ENCODE results near the gene POLA1.

POLA1 gene

DNA sequence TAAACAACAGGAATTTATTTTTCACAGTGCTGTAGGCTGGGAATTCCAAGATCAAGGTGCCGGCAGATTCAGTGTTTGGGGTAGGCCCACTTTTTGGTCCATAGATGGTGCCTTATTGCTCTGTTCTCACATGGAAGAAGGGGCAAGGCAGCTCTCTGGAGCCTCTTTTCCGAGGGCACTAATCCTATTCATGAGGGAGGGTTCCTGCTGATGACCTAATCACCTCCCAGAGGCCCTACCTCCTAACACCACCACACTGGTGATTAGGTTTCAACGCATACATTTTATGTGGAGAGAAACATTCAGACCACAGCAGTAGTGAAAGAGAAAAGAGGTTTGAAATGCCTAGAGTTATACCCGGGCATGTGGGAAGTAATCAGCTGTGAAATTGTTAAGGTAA, 1.4 kb upstream of the POLA1 start:
- Histone ChIP-seq H3K27ac (ENCODE audit: insufficient read depth, low read length, poor library complexity, severe bottlenecking) (no peak overlapping the region), H3K4me1 (ENCODE audit: control insufficient read depth, insufficient read depth, low read length, poor library complexity, severe bottlenecking) (no peaks in the 10 kb centered on the region), H3K9me3 (ENCODE audit: control insufficient read depth, low read length) (no peaks in the 10 kb centered on the region), H3K36me3 (ENCODE audit: control insufficient read depth, insufficient read depth, low read length) (no peaks in the 10 kb centered on the region), H3K4me3 (ENCODE audit: insufficient read depth, low read depth, low read length, poor library complexity, severe bottlenecking) (no peak overlapping the region), H3K27me3 (replicated peaks; ENCODE audit: control insufficient read depth, insufficient read depth, low read length, poor library complexity, severe bottlenecking) (no peaks in the 10 kb centered on the region)
- DNase-seq = no peak

DNA sequence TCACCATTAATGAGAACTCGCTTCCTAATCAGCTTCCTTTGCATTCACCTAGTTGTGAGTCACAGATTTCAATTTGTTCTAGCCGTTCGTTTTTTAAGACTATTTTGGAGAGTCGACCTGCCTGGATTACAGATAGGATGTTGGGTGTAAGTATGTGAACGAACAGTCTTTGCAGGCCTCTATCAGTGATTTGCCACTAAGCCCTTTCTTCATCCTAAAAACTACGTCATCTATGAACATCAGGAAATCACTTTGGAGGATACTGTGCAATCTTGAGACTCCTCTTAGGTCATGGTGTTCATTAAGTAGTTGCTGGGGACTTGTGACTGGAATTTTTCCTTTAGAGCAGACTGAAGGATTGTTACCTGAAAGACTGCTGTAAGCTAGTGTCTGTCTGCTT, 1.1 kb downstream of the POLA1 start:
- H3K4me1 ChIP-seq (ENCODE audit: control insufficient read depth, insufficient read depth, low read length, poor library complexity, severe bottlenecking) = no peaks in the 10 kb centered on the region
- H3K27ac ChIP-seq (ENCODE audit: insufficient read depth, low read length, poor library complexity, severe bottlenecking) = no peak overlapping the region
- no peaks in the 10 kb centered on the region for H3K27me3 ChIP-seq (replicated peaks; ENCODE audit: control insufficient read depth, insufficient read depth, low read length, poor library complexity, severe bottlenecking)
- no peak for DNase-seq
- H3K36me3 ChIP-seq (ENCODE audit: control insufficient read depth, insufficient read depth, low read length) = no peaks in the 10 kb centered on the region
- no peaks in the 10 kb centered on the region for H3K9me3 ChIP-seq (ENCODE audit: control insufficient read depth, low read length)
- H3K4me3 ChIP-seq (ENCODE audit: insufficient read depth, low read depth, low read length, poor library complexity, severe bottlenecking) = no peak overlapping the region

DNA sequence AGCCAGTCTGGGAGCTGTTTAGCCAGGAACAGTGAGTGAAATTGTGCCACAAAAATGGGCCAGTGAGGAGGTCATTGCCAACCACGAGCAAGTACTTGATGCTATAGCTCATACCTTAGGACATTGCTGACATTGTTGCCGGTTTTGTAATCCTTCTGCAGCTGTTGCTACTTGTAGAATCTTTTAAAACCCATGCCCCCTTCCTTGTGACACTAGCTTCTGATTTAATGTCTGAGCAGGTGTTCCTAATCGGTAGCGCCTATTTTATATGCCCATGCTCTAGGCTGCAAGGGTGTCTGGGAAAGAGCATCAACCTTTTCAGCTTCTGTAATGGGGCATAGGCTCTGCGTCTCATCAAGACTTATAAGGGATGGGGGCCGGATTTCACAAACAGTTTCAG, 2.6 kb downstream of the POLA1 start:
- DNase-seq = no peak
- Histone ChIP-seq H3K36me3 (ENCODE audit: control insufficient read depth, insufficient read depth, low read length) (no peaks in the 10 kb centered on the region), H3K27ac (ENCODE audit: insufficient read depth, low read length, poor library complexity, severe bottlenecking) (no peak overlapping the region)

DNA sequence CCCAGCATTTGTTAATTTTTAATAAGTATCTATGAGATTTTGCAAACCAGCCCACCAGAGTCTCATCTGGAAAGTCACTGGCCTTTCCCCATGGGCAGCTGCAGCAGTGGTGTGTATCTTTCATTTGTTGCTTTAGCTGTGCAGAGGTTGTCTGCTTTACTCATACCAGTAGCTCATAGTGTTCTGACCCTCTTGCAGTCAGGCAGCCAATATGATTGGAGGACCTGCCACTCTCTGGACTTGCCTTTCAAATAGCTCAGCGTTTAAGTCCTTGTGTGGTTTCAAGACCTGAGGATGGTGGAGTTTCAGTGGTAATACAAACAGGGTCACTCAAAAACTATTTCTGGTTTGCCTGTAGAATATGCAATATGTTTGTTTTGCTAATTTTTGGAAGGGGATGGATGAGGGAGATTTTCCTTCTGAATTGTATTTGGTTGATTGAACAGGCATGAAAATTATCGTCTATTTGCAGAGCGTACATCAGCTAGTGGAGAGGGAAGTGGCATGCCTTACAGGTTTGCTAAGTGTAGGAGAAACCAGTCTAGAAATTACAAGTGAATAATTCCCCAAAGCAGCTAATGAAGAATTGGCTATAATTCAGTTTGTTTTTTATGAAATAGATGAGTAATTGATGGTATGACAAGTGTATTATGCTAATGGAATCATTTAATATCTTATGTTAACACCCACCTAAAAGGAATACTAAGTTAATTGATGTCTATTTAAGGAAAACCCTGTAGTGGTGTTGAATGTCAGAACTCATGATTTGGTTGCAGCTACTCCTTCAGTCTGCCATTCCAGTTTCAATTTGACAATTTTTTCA, 8.9 kb downstream of the POLA1 start:
- Histone ChIP-seq H3K4me3 (ENCODE audit: insufficient read depth, low read depth, low read length, poor library complexity, severe bottlenecking) (no peak overlapping the region), H3K9me3 (ENCODE audit: control insufficient read depth, low read length) (no peaks in the 10 kb centered on the region), H3K36me3 (ENCODE audit: control insufficient read depth, insufficient read depth, low read length) (peaks cover 4% of the 10 kb centered on the region), H3K4me1 (ENCODE audit: control insufficient read depth, insufficient read depth, low read length, poor library complexity, severe bottlenecking) (no peaks in the 10 kb centered on the region), H3K27ac (ENCODE audit: insufficient read depth, low read length, poor library complexity, severe bottlenecking) (no peak overlapping the region), H3K27me3 (replicated peaks; ENCODE audit: control insufficient read depth, insufficient read depth, low read length, poor library complexity, severe bottlenecking) (no peaks in the 10 kb centered on the region)
- no peak for DNase-seq

More for the DNA sequence above, 2.6 kb downstream of the POLA1 start:
- H3K27me3 ChIP-seq (replicated peaks; ENCODE audit: control insufficient read depth, insufficient read depth, low read length, poor library complexity, severe bottlenecking) = no peaks in the 10 kb centered on the region
- no peaks in the 10 kb centered on the region for H3K4me1 ChIP-seq (ENCODE audit: control insufficient read depth, insufficient read depth, low read length, poor library complexity, severe bottlenecking)
- H3K4me3 ChIP-seq (ENCODE audit: insufficient read depth, low read depth, low read length, poor library complexity, severe bottlenecking) = no peak overlapping the region
- no peaks in the 10 kb centered on the region for H3K9me3 ChIP-seq (ENCODE audit: control insufficient read depth, low read length)

DNA sequence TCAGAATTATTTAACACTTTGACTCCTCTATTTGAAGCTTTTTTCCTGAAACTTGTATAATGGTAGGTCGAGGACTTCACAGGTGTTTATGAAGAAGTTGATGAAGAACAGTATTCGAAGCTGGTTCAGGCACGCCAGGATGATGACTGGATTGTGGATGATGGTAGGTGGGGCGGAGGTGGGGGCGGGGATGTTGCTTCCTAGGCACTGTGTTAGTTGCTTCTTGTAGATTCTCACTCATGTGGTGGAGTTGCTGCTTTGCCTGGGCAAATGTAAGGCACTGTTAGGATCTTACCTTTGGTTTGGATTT, 9.4 kb downstream of the POLA1 start:
- Histone ChIP-seq H3K9me3 (ENCODE audit: control insufficient read depth, low read length) (no peaks in the 10 kb centered on the region), H3K4me1 (ENCODE audit: control insufficient read depth, insufficient read depth, low read length, poor library complexity, severe bottlenecking) (no peaks in the 10 kb centered on the region), H3K36me3 (ENCODE audit: control insufficient read depth, insufficient read depth, low read length) (peaks cover 4% of the 10 kb centered on the region), H3K27me3 (replicated peaks; ENCODE audit: control insufficient read depth, insufficient read depth, low read length, poor library complexity, severe bottlenecking) (no peaks in the 10 kb centered on the region), H3K4me3 (ENCODE audit: insufficient read depth, low read depth, low read length, poor library complexity, severe bottlenecking) (no peak overlapping the region), H3K27ac (ENCODE audit: insufficient read depth, low read length, poor library complexity, severe bottlenecking) (no peak overlapping the region)
- no peak for DNase-seq

DNA sequence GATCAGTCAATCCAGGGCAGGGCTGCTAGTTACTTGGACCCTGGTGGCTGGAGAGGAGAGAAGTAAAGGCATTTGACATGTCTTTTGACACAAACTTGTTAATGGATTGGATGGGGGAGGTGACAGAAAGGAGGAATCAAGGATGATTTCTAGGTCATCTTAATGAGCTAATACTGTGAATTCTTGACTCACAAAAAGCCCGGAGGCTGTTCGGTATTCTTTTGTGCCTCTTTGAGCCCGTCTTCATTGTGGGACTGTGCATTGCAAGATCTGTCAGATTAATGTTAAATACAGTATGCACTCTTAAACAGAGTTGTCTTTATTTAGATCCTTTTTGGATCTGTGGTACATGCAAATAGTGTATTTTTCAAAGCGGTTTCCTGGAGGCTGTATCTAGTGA, 25.1 kb downstream of the POLA1 start:
- H3K36me3 ChIP-seq (ENCODE audit: control insufficient read depth, insufficient read depth, low read length) = no peaks in the 10 kb centered on the region
- H3K9me3 ChIP-seq (ENCODE audit: control insufficient read depth, low read length) = no peaks in the 10 kb centered on the region
- DNase-seq = no peak
- H3K4me3 ChIP-seq (ENCODE audit: insufficient read depth, low read depth, low read length, poor library complexity, severe bottlenecking) = no peak overlapping the region
- H3K27ac ChIP-seq (ENCODE audit: insufficient read depth, low read length, poor library complexity, severe bottlenecking) = no peak overlapping the region
- H3K4me1 ChIP-seq (ENCODE audit: control insufficient read depth, insufficient read depth, low read length, poor library complexity, severe bottlenecking) = no peaks in the 10 kb centered on the region
- H3K27me3 ChIP-seq (replicated peaks; ENCODE audit: control insufficient read depth, insufficient read depth, low read length, poor library complexity, severe bottlenecking) = no peaks in the 10 kb centered on the region

DNA sequence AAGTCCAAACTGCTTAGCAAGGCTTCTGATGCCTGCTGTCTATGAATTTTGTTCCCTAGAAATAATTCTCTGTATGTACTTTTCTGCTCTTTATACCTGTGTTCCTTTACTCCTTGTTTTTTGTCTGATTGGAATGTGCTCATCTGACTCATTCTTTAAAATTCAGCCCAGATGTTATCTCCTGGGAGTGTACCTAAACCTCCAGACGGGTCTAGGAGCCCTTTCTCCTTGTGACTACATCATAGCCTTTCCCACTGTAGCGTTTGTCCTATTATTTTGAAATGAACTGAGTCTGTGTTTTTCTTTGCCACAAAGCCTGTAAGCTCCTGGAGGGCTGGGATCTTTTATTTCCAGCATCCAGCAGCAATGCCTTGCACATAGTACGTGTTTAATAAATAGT, 26.3 kb downstream of the POLA1 start:
- DNase-seq = no peak
- no peaks in the 10 kb centered on the region for H3K27me3 ChIP-seq (replicated peaks; ENCODE audit: control insufficient read depth, insufficient read depth, low read length, poor library complexity, severe bottlenecking)
- H3K27ac ChIP-seq (ENCODE audit: insufficient read depth, low read length, poor library complexity, severe bottlenecking) = no peak overlapping the region
- H3K4me3 ChIP-seq (ENCODE audit: insufficient read depth, low read depth, low read length, poor library complexity, severe bottlenecking) = no peak overlapping the region
- no peaks in the 10 kb centered on the region for H3K4me1 ChIP-seq (ENCODE audit: control insufficient read depth, insufficient read depth, low read length, poor library complexity, severe bottlenecking)
- no peaks in the 10 kb centered on the region for H3K9me3 ChIP-seq (ENCODE audit: control insufficient read depth, low read length)
- H3K36me3 ChIP-seq (ENCODE audit: control insufficient read depth, insufficient read depth, low read length) = no peaks in the 10 kb centered on the region

DNA sequence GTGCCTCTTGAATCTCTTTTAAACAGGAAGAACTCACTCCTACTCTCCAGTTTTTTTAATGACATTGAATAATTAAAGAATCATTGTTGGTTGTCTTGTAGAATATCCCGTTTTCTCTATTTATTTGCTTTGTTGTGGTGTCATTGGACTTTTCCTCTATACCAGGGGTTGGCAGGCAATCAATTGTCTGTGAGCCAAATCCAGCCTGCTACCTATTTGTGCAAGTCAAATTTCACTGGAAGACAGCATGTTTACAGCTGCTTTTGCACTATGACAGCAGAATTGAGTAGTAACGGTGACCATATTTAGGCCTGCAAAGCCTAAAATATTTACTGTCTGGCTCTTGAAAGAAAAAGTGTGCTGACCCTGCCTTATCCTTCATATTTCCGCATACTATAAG, 34.8 kb downstream of the POLA1 start:
- no peaks in the 10 kb centered on the region for H3K4me1 ChIP-seq (ENCODE audit: control insufficient read depth, insufficient read depth, low read length, poor library complexity, severe bottlenecking)
- no peak overlapping the region for H3K4me3 ChIP-seq (ENCODE audit: insufficient read depth, low read depth, low read length, poor library complexity, severe bottlenecking)
- no peaks in the 10 kb centered on the region for H3K27me3 ChIP-seq (replicated peaks; ENCODE audit: control insufficient read depth, insufficient read depth, low read length, poor library complexity, severe bottlenecking)
- no peak for DNase-seq
- no peaks in the 10 kb centered on the region for H3K9me3 ChIP-seq (ENCODE audit: control insufficient read depth, low read length)
- H3K27ac ChIP-seq (ENCODE audit: insufficient read depth, low read length, poor library complexity, severe bottlenecking) = no peak overlapping the region
- no peaks in the 10 kb centered on the region for H3K36me3 ChIP-seq (ENCODE audit: control insufficient read depth, insufficient read depth, low read length)

DNA sequence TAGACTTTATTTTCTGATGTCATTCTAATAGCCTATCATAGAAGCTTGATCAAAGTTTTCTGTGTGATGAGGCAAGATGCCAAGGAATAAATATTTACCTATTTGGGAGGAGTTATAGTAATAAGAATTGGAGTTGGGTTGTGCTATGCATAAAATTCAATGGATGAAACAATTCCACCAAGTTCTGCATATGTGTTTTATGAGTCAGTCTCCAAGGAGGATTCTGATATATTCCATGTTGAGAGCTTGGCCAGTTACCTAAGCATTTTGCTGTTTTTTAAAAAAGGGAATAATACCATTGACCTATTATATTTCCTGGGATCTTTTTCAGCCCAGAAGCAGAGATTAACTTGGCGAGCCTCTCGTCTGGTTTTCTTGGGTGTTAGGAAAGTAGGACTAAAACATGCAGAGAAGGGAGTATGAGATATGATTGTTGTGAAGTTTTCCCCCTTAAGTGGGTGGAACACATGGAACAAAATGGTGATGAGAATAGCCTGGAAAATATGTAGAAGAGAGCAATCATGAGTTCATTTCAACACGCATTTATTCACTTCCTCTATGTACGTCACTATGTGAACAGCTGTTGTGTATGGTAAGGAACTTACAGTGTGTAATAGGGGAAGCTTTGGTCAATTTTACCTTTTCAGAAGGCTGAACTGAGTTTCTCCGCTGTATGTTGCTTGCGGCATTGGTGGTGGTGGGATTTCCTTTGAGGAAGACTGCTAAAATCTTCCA, 39.2 kb downstream of the POLA1 start:
- DNase-seq = no peak
- Histone ChIP-seq H3K9me3 (ENCODE audit: control insufficient read depth, low read length) (no peaks in the 10 kb centered on the region), H3K27ac (ENCODE audit: insufficient read depth, low read length, poor library complexity, severe bottlenecking) (no peak overlapping the region), H3K36me3 (ENCODE audit: control insufficient read depth, insufficient read depth, low read length) (no peaks in the 10 kb centered on the region), H3K27me3 (replicated peaks; ENCODE audit: control insufficient read depth, insufficient read depth, low read length, poor library complexity, severe bottlenecking) (no peaks in the 10 kb centered on the region), H3K4me3 (ENCODE audit: insufficient read depth, low read depth, low read length, poor library complexity, severe bottlenecking) (no peak overlapping the region), H3K4me1 (ENCODE audit: control insufficient read depth, insufficient read depth, low read length, poor library complexity, severe bottlenecking) (no peaks in the 10 kb centered on the region)

DNA sequence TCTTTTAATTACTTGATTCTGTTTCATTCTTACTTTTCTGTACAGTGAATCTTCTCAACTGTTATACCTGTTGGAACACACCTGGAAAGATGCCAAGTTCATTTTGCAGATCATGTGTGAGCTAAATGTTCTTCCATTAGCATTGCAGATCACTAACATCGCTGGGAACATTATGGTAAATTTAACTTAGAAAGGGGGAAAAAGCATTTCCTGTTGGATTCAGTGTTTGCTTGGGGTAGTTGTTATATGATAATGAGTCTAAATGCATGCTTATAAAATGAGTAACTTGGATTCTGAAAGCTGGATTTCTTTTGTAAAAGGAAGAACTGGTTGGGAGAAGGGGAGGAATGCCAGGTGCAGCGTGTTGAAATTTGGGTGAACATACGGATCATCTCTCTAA, 47.6 kb downstream of the POLA1 start:
- no peak for DNase-seq
- H3K4me1 ChIP-seq (ENCODE audit: control insufficient read depth, insufficient read depth, low read length, poor library complexity, severe bottlenecking) = no peaks in the 10 kb centered on the region
- H3K4me3 ChIP-seq (ENCODE audit: insufficient read depth, low read depth, low read length, poor library complexity, severe bottlenecking) = no peak overlapping the region
- H3K27me3 ChIP-seq (replicated peaks; ENCODE audit: control insufficient read depth, insufficient read depth, low read length, poor library complexity, severe bottlenecking) = no peaks in the 10 kb centered on the region
- H3K36me3 ChIP-seq (ENCODE audit: control insufficient read depth, insufficient read depth, low read length) = no peaks in the 10 kb centered on the region
- H3K27ac ChIP-seq (ENCODE audit: insufficient read depth, low read length, poor library complexity, severe bottlenecking) = no peak overlapping the region
- no peaks in the 10 kb centered on the region for H3K9me3 ChIP-seq (ENCODE audit: control insufficient read depth, low read length)

Data from effector memory CD4-positive, alpha-beta T cell (primary cell).